Activated effector memory CD4-positive, alpha-beta T cell treated with anti-CD3 and anti-CD28 coated beads, Interleukin-2, amount 50 U/mL, for 16 hours (primary cell): Measurements from ENCODE around the gene RTRAF.

Experiments
- DNase-seq: peaks from one replicate; pipeline ENCODE4 v3.0.0-alpha.2; 2020

Gene RTRAF

DNA sequence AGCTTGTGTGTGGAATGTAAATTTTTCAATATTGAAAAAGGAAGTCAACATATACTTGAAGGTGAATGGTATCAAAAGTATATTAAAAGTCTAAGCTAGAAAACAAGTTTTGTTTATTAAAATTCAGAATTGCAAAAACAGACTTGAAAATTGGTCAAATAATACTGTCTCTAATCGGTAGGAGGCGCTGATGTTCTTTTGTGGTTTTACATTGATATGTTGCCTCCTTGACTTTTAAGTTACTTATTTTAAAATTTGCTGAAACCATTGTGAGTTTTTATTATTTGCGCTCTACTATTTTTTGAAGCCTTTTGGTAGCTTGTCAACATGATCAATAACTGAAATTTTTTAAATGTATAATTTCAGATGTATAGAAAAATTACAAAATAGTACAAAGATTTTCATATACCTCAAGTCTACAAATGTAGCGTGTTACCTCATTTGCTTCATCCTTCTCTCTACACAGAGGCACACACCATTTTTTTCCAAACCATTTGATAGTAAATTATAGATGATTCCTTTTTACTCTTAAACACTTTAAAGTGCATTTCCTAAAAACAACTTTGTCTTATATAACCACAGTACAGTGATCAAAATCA is 6.9 kb downstream of the RTRAF start:
- DNase-seq = no peak

DNA sequence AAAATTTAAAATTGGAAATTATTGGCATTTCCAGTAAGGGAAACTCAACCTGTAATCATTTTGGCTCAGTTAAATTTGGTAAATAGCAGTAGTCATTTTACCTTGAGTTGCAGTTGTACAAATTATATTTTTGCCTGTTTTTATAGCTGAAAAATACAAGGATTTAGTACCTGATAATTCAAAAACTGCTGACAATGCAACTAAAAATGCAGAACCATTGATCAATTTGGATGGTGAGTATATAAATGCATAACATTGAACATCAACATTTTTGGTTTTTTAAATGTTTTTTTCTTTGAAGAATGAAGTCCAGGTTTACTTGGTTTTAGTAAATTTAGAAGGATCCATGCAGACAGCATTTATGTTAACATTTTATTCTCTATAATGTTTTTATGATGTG is 9.0 kb downstream of the RTRAF start:
- no peak for DNase-seq

DNA sequence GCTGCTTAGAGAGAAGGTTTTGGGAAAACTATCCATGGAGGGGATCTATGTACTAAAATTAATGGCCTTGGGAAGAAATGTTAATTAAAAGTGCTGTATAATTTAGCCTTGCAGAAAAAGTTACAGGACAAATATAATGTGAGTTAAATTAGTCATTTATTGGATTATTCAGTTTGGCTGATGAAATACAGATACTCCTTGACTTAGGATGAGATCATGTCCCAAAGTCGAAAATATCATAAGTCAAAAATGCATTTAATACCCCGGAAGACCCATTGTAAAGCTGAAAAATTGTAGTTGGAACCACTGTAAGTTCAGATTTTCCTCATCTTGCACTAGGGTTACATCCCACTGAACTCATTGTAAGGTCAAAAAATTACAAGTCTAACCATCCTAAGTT is 9.7 kb downstream of the RTRAF start:
- no peak for DNase-seq

- DNase-seq = no peak
Observed at GRCh38 chr14:52000019-52000582, 10.8 kb downstream of the RTRAF start.

DNA sequence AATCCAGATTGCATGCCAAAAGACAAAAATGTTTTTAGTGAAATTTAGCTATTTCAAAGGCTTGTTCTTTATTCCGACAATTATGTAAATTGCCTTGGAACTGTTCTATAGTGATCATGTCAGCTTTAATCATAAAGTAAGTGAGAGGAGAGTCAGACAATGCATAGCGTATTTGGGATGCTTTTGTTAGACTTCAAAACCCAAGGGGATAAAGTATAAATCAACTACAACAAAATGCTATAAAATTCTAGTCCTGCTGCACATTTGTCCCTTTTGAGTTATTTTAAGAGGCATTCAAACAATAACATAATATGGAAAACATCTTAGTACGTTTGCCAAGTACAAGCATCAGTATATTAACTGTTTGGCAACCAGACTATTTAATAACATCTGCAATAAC is 11.3 kb downstream of the RTRAF start:
- no peak for DNase-seq

DNA sequence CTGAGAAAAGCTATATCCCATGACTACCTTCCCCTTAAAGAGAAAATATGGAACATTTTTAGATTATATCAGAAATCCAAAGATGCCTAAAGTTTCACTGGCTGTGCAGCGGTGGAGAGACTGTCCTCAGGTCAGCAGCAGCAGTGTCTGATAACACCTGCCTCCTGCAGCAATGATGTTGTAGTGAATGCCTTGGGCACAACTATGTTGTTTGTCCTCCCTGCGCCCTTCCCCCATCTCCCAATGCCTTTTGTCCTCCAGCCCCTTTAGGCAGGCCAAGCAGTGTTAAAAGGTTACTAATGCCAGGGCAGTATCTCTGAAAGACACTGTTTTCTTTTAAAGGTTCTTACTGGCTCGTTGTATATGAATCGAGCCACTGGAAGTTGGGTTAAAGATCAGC is 13.2 kb downstream of the RTRAF start:
- no peak for DNase-seq

DNA sequence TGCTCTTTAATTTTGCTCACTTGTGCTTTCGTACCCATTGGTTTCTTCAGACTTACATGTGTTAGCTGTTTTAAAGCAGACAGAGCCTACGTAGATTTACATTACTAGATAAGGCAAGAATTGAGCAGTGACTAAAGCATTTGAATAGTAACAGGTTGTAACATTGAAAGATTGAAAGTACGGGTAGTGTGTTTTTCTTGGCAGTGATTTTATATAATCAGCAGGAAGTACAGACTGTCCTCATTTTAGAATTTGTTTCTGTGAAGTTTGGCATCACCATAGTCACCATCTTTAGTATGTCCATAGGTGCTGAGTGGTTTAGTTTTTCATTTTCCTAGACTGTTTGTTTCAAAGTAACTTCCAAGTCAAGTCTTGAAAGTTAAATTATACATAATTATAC is 14.0 kb downstream of the RTRAF start:
- DNase-seq = no peak

DNA sequence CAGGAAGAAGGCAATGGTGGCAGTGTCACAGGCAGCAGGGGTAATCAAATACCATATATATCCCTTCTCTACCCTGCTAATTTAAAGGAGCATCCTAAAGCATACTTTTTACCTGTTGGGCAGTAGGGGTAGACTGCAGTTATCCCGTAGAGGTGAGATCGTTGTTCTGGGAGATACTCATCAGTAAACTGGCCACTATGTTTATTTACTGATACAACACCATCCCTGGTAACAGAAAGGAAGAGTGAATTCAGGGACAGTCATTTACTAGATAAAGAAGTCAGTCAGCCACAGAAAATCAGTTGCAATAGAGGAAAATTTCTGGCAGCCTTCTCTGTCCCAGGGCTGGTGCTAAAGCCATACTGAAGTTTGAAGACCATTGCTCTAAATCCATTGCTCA is 16.3 kb downstream of the RTRAF start:
- DNase-seq = no peak

DNA sequence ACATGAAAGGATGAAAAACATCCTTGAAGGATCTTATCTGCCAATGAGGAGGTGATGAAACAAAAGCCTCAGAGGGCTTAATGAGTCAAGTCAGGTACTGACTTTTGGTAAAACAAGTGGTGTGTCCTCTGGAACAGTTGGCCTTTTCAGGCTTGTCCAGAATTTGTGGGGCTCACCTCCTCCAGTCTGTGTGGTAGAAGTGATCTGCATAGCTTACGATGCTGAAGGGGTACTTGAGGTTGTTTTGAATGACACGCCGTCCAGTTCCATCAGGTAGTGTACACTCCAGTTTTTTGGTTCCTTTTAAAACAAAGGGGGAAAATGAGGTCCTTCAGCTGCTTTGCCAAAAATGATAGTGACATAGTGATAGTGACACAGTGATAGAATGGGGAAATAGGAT is 17.0 kb downstream of the RTRAF start:
- no peak for DNase-seq

DNA sequence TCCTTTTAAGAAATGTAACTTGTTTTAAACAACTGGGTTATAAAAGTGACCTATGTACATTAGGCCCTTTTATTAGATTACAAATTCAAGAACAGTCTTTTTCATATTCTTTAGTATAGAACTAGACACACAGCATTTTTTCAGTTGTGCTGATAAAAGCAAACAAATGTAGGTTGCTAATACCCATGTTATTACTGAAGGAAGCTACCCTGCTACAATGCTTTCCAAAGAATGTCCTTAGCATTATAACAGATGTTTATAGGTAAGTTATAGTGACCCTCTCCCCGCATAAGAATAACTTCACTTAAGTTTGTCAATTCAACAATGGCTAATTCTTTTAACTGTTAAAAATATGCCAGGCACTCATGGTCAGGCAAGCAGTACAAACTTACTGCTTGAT is 17.9 kb downstream of the RTRAF start:
- no peak for DNase-seq

DNA sequence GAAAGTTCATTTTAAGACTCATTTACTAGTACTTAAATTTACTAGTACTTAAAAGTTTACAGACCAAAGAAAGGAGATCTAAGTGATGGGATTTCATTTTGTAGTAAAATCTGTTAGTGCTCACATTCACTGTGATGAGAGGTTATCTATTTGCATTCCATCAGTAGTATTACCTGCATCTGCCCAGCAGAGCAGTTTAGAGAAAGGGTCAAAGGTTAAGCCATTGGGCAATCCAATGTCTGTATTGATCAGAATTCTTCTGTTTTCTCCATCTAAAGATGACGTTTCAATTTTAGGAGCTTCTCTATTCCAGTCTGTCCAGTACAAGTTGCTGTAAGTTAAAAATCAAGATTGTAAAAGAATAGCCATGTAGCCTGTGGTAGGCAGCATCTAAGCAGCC is 18.3 kb downstream of the RTRAF start:
- no peak for DNase-seq

DNA sequence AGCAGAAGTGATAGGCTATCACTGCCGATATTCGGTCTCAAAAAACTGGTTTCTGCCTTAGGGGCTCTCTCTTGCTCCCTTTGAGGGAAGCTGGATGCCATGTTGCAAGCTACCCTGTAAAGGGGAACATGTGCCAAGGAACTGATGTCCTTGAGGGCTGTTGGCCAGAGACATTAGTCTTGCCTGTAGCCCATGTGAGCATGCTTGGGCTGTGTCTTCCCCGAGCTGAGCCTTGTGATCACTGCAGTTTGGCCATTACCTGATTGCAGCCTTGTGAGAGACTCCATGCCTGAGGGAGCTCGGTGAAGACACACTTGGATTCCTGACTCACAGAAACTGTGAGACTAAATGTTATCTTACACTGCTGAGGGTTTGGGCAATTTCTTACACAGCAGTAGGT is 18.8 kb downstream of the RTRAF start:
- DNase-seq = no peak

DNA sequence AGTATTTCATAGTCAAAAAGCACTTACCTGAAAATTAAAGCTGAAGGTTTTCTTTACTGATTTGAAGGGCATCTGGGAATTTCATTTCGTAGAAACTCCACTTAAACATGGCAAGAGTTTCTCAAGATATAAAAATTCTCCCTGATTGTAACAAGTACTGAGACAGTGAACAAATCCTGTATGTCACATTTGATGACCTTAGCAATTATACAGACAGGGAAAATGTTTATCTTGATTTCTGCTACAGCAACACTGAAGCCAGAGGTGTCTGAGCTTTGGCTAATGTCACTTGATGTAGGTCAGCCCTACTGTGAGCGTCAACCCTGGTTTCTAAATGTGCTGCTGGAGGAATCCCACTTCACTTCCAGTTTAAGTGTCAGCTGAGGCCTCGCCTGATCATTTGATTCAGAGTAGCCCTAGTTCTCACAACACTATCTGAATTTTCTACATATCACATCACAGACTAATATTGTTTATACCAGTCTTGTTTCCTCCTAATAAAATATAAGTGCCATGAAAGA is 20.9 kb downstream of the RTRAF start:
- DNase-seq = no peak

DNA sequence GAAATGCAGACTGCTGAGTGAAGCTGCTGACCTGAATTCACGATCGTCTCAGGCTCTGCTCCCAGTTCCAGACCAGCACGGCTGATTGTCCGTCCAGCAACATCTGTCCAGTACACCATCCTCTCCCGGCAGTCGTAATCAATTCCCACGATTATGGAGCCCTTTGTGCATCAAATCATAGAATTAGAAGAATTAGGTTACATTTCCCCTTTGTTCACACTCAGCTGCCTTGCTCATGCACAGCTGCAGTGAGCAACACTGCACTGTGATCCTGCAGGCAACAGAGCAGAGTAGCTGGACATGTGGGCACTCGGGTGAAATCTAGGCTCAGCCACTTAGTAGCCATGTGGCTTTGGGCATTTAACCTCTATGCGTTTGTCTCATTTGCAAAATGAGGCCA is 22.2 kb downstream of the RTRAF start:
- DNase-seq = no peak

DNA sequence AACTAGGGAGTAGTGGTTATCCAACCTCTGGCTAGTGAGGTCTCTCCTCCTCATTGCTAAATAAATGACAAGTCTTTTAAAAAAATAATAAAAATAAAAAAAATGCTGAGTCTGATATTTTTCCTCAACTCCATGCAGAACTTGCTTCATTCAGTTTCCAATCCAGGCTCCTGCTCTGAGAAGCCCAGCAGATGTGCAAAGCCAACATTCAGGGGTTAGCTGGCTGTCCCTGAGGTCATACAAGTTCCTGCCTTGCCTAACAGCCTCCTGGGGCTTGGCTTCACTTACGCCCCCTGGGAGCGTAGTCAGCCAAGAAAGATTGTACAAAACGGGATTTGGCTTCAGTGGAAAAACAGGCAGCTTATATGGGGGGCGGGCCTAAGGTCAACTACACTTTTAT is 23.3 kb downstream of the RTRAF start:
- DNase-seq = no peak

GRCh38 chr14:52013984-52014600 is 24.7 kb downstream of the RTRAF start:
- no peak for DNase-seq

DNA sequence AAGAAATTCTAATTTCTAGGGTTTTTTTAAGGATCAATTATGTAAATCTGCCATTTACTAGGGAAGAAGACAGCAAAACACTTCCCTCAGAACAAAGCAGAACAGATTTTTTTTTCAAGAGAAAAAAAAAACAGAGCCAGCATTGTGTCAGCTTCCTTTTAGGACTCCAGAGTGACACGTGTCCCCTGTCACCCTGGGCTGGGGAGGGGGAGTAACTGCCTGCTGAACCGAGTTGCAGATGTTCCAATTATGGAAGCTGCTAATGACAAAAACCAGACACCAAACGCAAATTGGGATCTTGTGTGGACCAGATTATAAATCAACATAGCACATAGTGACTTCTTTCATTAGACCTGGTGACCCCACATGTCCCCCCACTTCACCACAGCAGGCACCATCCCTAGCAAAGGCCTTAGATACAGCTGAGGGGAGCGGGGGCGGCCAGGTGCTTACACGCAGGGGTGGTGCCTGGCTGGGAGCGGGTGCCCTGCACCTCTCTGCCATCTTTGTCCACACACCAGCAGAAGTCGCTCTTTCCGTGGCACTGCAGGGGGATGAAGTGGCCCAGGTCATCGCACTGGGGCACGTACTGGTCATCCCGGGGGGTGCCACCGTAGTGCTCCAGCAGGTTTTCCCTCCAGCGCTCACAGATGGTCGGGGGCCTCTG is 25.4 kb downstream of the RTRAF start:
- no peak for DNase-seq

DNA sequence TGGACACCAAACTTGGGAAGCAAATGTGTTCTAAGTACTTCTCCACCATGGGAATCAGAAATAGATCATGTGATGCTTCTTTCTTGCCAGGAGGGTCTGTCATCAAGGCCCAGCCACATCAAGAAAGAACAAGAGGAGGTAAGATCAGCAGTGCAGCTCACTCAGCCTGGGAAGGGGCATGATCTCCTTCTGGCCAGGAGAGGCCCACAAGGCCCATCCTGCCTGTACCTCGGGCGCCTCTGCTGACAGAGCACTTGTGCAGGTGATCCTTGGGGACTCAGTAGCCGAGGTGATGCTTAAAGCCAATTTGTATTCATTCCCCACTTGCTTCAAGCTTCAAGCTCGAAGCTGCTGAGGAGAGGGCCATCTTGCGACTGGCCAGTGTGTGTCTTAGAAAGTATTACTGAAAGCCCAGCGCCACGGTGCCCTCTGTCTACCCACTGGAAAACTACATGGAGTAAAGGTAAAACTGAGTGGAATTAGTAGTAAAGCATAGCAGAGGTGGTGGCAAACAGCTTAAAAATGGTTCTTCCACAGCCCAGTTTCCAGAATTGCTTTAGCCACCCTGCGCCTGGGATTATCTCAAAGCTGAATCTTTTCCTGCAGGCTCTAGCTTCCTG is 26.2 kb downstream of the RTRAF start:
- no peak for DNase-seq

DNA sequence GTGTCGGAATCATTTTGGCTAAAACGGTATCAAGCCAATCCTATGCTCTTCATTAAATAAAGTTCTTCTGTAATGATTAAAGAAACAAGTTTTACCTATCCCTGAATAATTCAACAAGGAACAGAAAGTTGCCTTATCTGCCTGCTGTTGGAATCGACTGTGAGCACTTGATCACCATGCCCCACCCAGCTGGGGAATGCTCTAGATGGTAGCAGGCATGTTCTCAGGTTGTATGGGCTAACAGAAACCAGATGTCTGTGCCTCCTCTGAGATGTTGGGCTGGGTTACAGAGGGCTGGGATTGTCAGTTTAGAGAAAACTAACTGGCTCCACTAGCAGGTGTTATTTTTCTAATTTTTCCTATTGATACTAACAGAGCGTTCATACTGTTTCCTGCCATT is 28.9 kb downstream of the RTRAF start:
- DNase-seq = no peak

- DNase-seq = no peak
Observed at GRCh38 chr14:52018970-52019369, 29.6 kb downstream of the RTRAF start.

DNA sequence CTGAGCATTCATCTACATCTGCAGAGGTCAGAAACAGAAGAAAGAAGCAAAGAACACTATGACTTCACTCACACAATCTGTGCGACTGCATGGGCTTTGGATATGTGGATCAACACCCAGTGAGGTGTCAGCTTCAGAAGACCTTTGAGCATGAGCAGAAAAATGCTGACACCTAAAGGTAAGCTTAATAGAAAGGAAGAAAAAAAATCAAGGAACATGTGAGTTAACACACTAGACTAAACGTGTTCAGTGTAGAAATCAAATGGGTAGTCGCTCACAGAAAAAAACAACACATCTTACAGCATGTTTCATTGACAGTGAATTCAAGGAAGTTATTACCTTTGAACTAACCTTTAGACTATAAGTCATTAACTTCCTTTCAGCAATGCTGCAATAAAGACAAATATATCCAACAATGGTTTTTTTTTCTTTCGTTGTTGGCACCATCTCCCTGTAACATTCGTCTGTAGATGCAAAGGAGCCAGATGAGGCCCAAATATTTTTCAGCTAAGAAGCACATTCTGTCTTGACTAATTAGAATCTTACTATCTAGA is 30.9 kb downstream of the RTRAF start:
- DNase-seq = no peak

- DNase-seq = no peak
Observed at GRCh38 chr14:52020866-52021717, 31.7 kb downstream of the RTRAF start.
